GM15510 (cell line): ENCODE data around the gene HSPB6.

Experiments
- POLR2A ChIP-seq: IDR thresholded peaks from 3 replicates; pipeline ENCODE4 v1.6.1; 2011; ENCODE audit warnings: borderline replicate concordance; ENCODE audit not compliant: insufficient read length; ENCODE audit errors: extremely low read depth

The HSPB6 gene

GRCh38 chr19:35723671-35724070, 33.2 kb downstream of the HSPB6 start:
- TF ChIP-seq POLR2A = no peak

GRCh38 chr19:35722897-35723296, 33.9 kb downstream of the HSPB6 start:
- no peak for TF ChIP-seq POLR2A

GRCh38 chr19:35722461-35722860, 34.4 kb downstream of the HSPB6 start:
- TF ChIP-seq POLR2A = no peak

DNA sequence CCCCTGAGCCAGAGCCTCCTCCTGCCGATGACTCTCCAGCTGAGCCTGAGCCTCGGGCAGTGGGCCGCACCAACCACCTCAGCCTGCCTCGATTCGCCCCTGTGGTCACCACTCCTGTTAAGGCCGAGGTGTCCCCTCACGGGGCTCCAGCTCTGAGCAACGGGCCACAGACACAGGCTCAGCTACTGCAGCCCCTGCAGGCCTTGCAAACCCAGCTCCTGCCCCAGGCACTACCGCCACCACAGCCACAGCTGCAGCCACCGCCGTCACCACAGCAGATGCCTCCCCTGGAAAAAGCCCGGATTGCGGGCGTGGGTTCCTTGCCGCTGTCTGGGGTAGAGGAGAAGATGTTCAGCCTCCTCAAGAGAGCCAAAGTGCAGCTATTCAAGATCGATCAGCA, 35.5 kb downstream of the HSPB6 start:
- TF ChIP-seq POLR2A = no peak

GRCh38 chr19:35720648-35721047, 36.2 kb downstream of the HSPB6 start:
- no peak for TF ChIP-seq POLR2A

- TF ChIP-seq POLR2A = no peak
Measured at GRCh38 chr19:35720163-35720524, 36.7 kb downstream of the HSPB6 start.

- TF ChIP-seq POLR2A = no peak
Measured at GRCh38 chr19:35719402-35720162, 37.2 kb downstream of the HSPB6 start.

- TF ChIP-seq POLR2A = peak; percentile 7
Measured at GRCh38 chr19:35718345-35719041, 38.3 kb downstream of the HSPB6 start.

GRCh38 chr19:35717665-35718344, 39.0 kb downstream of the HSPB6 start, which contains the start of gene KMT2B:
KMT2B (plus strand) TSS chr19:35718003; CDS start chr19:35718019, 16 bp downstream.
- peak; percentile 42 for TF ChIP-seq POLR2A

GRCh38 chr19:35716801-35717664, 39.8 kb downstream of the HSPB6 start:
- TF ChIP-seq POLR2A = peak; percentile 60

DNA sequence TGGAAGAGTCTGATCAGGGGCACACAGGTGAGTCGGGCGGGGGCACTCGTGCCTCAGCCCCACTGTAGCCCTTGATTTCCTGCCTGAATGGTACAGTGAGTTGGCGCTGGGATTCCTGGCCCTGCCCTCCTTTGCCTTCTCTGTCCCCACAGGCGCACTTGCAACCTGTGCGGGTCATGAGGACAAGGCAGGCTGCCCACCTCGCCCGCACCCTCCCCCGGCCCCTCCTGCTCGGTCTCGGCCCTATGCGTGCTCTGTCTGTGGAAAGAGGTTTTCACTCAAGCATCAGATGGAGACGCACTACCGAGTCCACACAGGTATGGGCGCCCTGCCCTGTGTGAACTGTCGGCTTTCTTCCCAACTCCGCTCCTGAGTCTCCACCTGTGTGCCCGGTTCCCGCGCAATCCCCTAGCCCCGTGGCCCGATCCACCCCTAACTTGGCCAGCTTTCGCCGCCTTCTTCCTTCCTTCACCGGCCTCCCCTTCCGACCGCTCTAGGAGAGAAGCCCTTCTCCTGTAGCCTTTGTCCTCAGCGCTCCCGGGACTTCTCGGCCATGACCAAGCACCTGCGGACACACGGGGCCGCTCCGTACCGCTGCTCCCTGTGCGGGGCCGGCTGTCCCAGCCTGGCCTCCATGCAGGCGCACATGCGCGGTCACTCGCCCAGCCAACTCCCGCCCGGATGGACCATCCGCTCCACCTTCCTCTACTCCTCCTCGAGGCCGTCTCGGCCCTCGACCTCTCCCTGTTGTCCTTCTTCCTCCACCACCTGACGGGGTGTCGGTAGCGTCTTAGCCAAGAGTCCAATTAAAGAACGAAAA, 40.6 kb downstream of the HSPB6 start:
- peak; percentile 23 for TF ChIP-seq POLR2A

DNA sequence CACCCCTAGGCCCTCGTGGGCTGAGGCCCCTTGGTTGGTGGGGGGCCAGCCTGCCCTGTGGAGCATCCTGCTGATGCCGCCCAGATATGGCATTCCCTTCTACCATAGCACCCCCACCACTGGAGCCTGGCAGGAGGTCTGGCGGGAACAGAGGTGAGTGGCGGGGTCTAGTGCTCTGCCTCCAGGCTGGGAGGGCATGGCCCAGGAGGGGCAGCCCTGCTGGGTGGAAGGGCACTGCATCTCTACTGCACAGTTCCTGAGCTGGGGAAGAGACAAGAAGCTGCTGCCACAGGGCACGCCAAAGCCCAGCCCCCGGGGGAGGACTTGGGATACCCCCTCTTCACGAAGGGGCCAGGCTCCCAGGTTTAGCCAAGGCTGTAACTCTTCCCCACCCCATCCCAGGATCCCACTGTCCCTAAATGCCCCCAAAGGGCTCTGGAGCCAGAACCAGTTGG, 41.4 kb downstream of the HSPB6 start:
- TF ChIP-seq POLR2A = no peak

DNA sequence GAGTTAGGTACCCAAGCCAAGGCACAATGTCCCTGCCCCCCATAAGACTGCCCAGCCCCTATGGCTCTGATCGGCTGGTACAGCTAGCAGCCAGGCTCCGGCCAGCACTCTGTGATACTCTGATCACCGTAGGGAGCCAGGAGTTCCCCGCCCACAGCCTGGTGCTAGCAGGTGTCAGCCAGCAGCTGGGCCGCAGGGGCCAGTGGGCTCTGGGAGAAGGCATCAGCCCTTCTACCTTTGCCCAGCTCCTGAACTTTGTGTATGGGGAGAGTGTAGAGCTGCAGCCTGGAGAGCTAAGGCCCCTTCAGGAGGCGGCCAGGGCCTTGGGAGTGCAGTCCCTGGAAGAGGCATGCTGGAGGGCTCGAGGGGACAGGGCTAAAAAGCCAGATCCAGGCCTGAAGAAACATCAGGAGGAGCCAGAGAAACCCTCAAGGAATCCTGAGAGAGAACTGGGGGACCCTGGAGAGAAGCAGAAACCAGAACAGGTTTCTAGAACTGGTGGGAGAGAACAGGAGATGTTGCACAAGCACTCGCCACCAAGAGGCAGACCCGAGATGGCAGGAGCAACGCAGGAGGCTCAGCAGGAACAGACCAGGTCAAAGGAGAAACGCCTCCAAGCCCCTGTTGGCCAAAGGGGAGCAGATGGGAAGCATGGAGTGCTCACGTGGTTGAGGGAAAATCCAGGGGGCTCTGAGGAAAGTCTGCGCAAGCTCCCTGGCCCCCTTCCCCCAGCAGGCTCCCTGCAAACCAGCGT, 42.1 kb downstream of the HSPB6 start:
- TF ChIP-seq POLR2A = peak; percentile 20

- no peak for TF ChIP-seq POLR2A
Measured at GRCh38 chr19:35713904-35714495, 42.8 kb downstream of the HSPB6 start.

- TF ChIP-seq POLR2A = no peak
Measured at GRCh38 chr19:35713506-35713850, 43.4 kb downstream of the HSPB6 start.
